ENCODE results near the gene WIPI1. TPM values are rescaled to one million over a fixed set of nuclear protein-coding genes. Genes with fewer than 3 reads are reported as not detected.

WIPI1 gene
- total and polyA plus RNA-seq, 2 of the 13 experiments (the other 11 are each of a cell fraction or from before 2014, with no cell fraction given): 29.4 to 141 TPM

DNA sequence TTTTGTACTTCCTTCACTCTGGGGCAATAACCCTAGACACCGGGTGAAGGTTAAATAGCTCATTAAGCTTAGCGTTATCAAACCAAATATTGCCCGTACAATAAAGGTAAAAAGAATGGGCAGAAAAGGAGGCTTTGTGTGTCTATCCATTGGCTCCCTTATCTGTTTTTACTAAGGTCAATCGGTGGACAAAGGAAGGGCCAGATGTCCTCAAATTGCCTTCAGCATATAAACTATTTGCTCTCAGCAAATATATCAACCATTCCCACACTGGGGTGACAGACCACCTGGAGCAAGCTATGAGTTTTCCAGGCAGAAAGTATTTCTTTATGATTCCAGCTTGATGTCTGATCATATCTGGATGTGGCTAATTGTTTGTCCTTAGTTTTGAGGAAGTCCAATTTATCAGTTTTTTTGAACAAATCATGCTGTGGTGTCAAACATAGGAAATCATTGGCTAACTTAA, 25.3 kb upstream of the WIPI1 start (continued):
- TF ChIP-seq NR2C2 (CRISPR knock-in tag; IDR thresholded peaks at IDR 0.05; ENCODE audit: borderline replicate concordance) (peak; percentile 50; the same call in 1 of the 2 replicates), HMGA1 (CRISPR knock-in tag; conservative IDR thresholded peaks at IDR 0.05) (no peak), ZNF724P (CRISPR knock-in tag; IDR thresholded peaks at IDR 0.05; ENCODE audit: borderline replicate concordance) (no peak), ZNF33A (CRISPR knock-in tag; IDR thresholded peaks at IDR 0.05; ENCODE audit: borderline replicate concordance) (no peak), ARNT2 (CRISPR knock-in tag; IDR thresholded peaks at IDR 0.05; ENCODE audit: low read depth) (no peak), NBN (conservative IDR thresholded peaks at IDR 0.05) (no peak), ZNF557 (CRISPR knock-in tag; IDR thresholded peaks at IDR 0.05) (no peak), MED8 (CRISPR knock-in tag; IDR thresholded peaks at IDR 0.05; ENCODE audit: insufficient replicate concordance) (no peak), MAFG (CRISPR knock-in tag; IDR thresholded peaks at IDR 0.05) (no peak), KLF6 (CRISPR knock-in tag; IDR thresholded peaks at IDR 0.05) (no peak), DMAP1 (CRISPR knock-in tag; IDR thresholded peaks at IDR 0.05) (no peak), SP4 (CRISPR knock-in tag; IDR thresholded peaks at IDR 0.05) (no peak), FOSL2 (CRISPR knock-in tag; IDR thresholded peaks at IDR 0.05) (peak; percentile 14; the same call in 1 of the 2 replicates), KDM5B (CRISPR knock-in tag; IDR thresholded peaks at IDR 0.05; ENCODE audit: borderline replicate concordance) (no peak), EEA1 (CRISPR knock-in tag; IDR thresholded peaks at IDR 0.05; ENCODE audit: borderline replicate concordance) (no peak), ZNF317 (CRISPR knock-in tag; IDR thresholded peaks at IDR 0.05) (no peak), ZNF260 (CRISPR knock-in tag; IDR thresholded peaks at IDR 0.05; ENCODE audit: borderline replicate concordance, low read depth) (no peak)
- TF ChIP-seq, protein P1, sequence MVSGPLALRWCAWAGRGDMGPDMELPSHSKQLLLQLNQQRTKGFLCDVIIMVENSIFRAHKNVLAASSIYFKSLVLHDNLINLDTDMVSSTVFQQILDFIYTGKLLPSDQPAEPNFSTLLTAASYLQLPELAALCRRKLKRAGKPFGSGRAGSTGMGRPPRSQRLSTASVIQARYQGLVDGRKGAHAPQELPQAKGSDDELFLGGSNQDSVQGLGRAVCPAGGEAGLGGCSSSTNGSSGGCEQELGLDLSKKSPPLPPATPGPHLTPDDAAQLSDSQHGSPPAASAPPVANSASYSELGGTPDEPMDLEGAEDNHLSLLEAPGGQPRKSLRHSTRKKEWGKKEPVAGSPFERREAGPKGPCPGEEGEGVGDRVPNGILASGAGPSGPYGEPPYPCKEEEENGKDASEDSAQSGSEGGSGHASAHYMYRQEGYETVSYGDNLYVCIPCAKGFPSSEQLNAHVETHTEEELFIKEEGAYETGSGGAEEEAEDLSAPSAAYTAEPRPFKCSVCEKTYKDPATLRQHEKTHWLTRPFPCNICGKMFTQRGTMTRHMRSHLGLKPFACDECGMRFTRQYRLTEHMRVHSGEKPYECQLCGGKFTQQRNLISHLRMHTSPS (CRISPR knock-in tag; IDR thresholded peaks at IDR 0.05; ENCODE audit: low read depth): no peak
- TF ChIP-seq, protein P2, sequence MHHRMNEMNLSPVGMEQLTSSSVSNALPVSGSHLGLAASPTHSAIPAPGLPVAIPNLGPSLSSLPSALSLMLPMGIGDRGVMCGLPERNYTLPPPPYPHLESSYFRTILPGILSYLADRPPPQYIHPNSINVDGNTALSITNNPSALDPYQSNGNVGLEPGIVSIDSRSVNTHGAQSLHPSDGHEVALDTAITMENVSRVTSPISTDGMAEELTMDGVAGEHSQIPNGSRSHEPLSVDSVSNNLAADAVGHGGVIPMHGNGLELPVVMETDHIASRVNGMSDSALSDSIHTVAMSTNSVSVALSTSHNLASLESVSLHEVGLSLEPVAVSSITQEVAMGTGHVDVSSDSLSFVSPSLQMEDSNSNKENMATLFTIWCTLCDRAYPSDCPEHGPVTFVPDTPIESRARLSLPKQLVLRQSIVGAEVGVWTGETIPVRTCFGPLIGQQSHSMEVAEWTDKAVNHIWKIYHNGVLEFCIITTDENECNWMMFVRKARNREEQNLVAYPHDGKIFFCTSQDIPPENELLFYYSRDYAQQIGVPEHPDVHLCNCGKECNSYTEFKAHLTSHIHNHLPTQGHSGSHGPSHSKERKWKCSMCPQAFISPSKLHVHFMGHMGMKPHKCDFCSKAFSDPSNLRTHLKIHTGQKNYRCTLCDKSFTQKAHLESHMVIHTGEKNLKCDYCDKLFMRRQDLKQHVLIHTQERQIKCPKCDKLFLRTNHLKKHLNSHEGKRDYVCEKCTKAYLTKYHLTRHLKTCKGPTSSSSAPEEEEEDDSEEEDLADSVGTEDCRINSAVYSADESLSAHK (CRISPR knock-in tag; IDR thresholded peaks at IDR 0.05; ENCODE audit: borderline replicate concordance): no peak
- TF ChIP-seq, protein P3, sequence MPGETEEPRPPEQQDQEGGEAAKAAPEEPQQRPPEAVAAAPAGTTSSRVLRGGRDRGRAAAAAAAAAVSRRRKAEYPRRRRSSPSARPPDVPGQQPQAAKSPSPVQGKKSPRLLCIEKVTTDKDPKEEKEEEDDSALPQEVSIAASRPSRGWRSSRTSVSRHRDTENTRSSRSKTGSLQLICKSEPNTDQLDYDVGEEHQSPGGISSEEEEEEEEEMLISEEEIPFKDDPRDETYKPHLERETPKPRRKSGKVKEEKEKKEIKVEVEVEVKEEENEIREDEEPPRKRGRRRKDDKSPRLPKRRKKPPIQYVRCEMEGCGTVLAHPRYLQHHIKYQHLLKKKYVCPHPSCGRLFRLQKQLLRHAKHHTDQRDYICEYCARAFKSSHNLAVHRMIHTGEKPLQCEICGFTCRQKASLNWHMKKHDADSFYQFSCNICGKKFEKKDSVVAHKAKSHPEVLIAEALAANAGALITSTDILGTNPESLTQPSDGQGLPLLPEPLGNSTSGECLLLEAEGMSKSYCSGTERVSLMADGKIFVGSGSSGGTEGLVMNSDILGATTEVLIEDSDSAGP (CRISPR knock-in tag; IDR thresholded peaks at IDR 0.05; ENCODE audit: borderline replicate concordance): no peak
- TF ChIP-seq, protein P4, sequence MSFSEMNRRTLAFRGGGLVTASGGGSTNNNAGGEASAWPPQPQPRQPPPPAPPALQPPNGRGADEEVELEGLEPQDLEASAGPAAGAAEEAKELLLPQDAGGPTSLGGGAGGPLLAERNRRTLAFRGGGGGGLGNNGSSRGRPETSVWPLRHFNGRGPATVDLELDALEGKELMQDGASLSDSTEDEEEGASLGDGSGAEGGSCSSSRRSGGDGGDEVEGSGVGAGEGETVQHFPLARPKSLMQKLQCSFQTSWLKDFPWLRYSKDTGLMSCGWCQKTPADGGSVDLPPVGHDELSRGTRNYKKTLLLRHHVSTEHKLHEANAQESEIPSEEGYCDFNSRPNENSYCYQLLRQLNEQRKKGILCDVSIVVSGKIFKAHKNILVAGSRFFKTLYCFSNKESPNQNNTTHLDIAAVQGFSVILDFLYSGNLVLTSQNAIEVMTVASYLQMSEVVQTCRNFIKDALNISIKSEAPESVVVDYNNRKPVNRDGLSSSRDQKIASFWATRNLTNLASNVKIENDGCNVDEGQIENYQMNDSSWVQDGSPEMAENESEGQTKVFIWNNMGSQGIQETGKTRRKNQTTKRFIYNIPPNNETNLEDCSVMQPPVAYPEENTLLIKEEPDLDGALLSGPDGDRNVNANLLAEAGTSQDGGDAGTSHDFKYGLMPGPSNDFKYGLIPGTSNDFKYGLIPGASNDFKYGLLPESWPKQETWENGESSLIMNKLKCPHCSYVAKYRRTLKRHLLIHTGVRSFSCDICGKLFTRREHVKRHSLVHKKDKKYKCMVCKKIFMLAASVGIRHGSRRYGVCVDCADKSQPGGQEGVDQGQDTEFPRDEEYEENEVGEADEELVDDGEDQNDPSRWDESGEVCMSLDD (CRISPR knock-in tag; IDR thresholded peaks at IDR 0.05; ENCODE audit: borderline replicate concordance): no peak

Measured in HepG2 (cell line).